ENCODE data around the gene ARVCF. TPM values are rescaled to one million over a fixed set of nuclear protein-coding genes. Genes with fewer than 3 reads are reported as not detected.

ARVCF gene
- total RNA-seq, 1 donor from 2014 or later = 1.7 TPM

GRCh38 chr22:20018001-20018400 lies 1.4 kb upstream of the ARVCF start:
- intact Hi-C loops (cut with micrococcal nuclease) = no loop called here

- intact Hi-C loops (cut with micrococcal nuclease) = loop anchor here (1.0 kb wide), 1 partner anchor 63 kb away; the partner anchor contains the start of gene DGCR8
Measured at GRCh38 chr22:20017622-20017958, 967 bp upstream of the ARVCF start.

- intact Hi-C loops (cut with micrococcal nuclease) = loop anchor here (1.0 kb wide), 1 partner anchor 101 kb away; the partner anchor contains the start of gene TRMT2A
Measured at GRCh38 chr22:20015971-20016733, 471 bp downstream of the ARVCF start.

GRCh38 chr22:20015187-20015625 lies 1.4 kb downstream of the ARVCF start:
- intact Hi-C loops (cut with micrococcal nuclease) = no loop called here

GRCh38 chr22:20014526-20015186 lies 2.0 kb downstream of the ARVCF start:
- intact Hi-C loops (cut with micrococcal nuclease) = no loop called here

GRCh38 chr22:20013382-20013871 lies 3.2 kb downstream of the ARVCF start:
- intact Hi-C loops (cut with micrococcal nuclease) = no loop called here

GRCh38 chr22:20012741-20013331 lies 3.8 kb downstream of the ARVCF start:
- intact Hi-C loops (cut with micrococcal nuclease) = no loop called here

- intact Hi-C loops (cut with micrococcal nuclease) = no loop called here
Measured at GRCh38 chr22:20011993-20012740, 4.5 kb downstream of the ARVCF start.

- intact Hi-C loops (cut with micrococcal nuclease) = no loop called here
Measured at GRCh38 chr22:20011123-20011992, 5.3 kb downstream of the ARVCF start.

GRCh38 chr22:20010307-20011122 lies 6.1 kb downstream of the ARVCF start:
- intact Hi-C loops (cut with micrococcal nuclease) = no loop called here

- intact Hi-C loops (cut with micrococcal nuclease) = no loop called here
Measured at GRCh38 chr22:20009582-20010306, 6.9 kb downstream of the ARVCF start.

GRCh38 chr22:20009018-20009491 lies 7.6 kb downstream of the ARVCF start:
- intact Hi-C loops (cut with micrococcal nuclease) = no loop called here

GRCh38 chr22:20008221-20008995 lies 8.2 kb downstream of the ARVCF start:
- intact Hi-C loops (cut with micrococcal nuclease) = no loop called here

- intact Hi-C loops (cut with micrococcal nuclease) = no loop called here
Measured at GRCh38 chr22:20004464-20004863, 12.2 kb downstream of the ARVCF start.

- intact Hi-C loops (cut with micrococcal nuclease) = no loop called here
Measured at GRCh38 chr22:20003304-20003703, 13.3 kb downstream of the ARVCF start.

- intact Hi-C loops (cut with micrococcal nuclease) = no loop called here
Measured at GRCh38 chr22:20002636-20003035, 14.0 kb downstream of the ARVCF start.

- intact Hi-C loops (cut with micrococcal nuclease) = no loop called here
Measured at GRCh38 chr22:20002128-20002527, 14.5 kb downstream of the ARVCF start.

GRCh38 chr22:20001082-20001638 lies 15.5 kb downstream of the ARVCF start:
- intact Hi-C loops (cut with micrococcal nuclease) = no loop called here

Data from T-helper 1 cell treated with Interleukin-12 subunit alpha and Interleukin-12 subunit beta and Interleukin-4 antibody, amounts not matched to agents 30 ng/mL and 1 ng/mL, for 36 hours (primary cell).